Prostate gland (tissue), 2 donors: ENCODE results near the gene ASIP. TPM values are rescaled to one million over a fixed set of nuclear protein-coding genes. Genes with fewer than 3 reads are reported as not detected.

ENCODE experiments used
- DNase-seq: peaks from one replicate; pipeline ENCODE4 v3.0.0-alpha.2; 2019; ENCODE audit warnings: low spot score
- H3K27ac ChIP-seq, 2 donors: fragments of 200-600 bp; sonication (generic); 2 replicates each; pipeline ENCODE4 v1.5.1; 2017 to 2019
- H3K27me3 ChIP-seq: fragments of 200-600 bp; sonication (generic); replicated peaks from 2 replicates; pipeline ENCODE4 v1.5.1; 2019; ENCODE audit not compliant: insufficient read depth
- H3K36me3 ChIP-seq, 2 donors: fragments of 200-600 bp; sonication (generic); 1 replicate in 1 of 2; 2 replicates in 1 of 2; pipeline versions ENCODE4 v1.5.1 to v1.8.1; 2017 to 2019
- H3K4me1 ChIP-seq: fragments of 200-600 bp; sonication (generic); replicated peaks from 2 replicates; pipeline ENCODE4 v1.5.1; 2019
- H3K4me3 ChIP-seq, 2 donors: fragments of 200-600 bp; sonication (generic); 2 replicates each; pipeline ENCODE4 v1.5.1; 2017 to 2019
- H3K9me3 ChIP-seq: fragments of 200-600 bp; sonication (generic); 2 replicates; pipeline ENCODE4 v1.5.1; 2017
- CTCF ChIP-seq, 4 experiments: fragments of 200-600 bp in 2 of 4; fragments of 450-650 bp in 2 of 4; sonication (generic) in 2 of 4; IDR thresholded peaks; 1 replicate in 3 of 4; 2 replicates in 1 of 4; pipeline ENCODE4 v1.5.1; 2016 to 2019; ENCODE audit warnings: antibody characterized with exemption in 4 of 4, mild to moderate bottlenecking in 2 of 4, moderate library complexity in 2 of 4
- POLR2A ChIP-seq: fragments of 450-650 bp; IDR thresholded peaks from one replicate; pipeline ENCODE4 v1.6.1; 2016; ENCODE audit warnings: antibody characterized with exemption, mild to moderate bottlenecking
- POLR2AphosphoS5 ChIP-seq: sonication (generic); formaldehyde crosslinking; IDR thresholded peaks from one replicate; pipeline ENCODE4 v1.6.1; 2017; ENCODE audit warnings: antibody characterized with exemption
- WGBS: methylation state at CpG from one replicate; pipeline ENCODE4 v1.1.5; 2018; 5-methylcytosine and 5-hydroxymethylcytosine counted together
- intact Hi-C: fragments of 100-400 bp; cut with DNase I; formaldehyde crosslinking; loops from one replicate; pipeline ENCODE4 v1.14.2; 2022
- total RNA-seq, 2 donors: library from RNA; depleted of rRNA; stranded (reverse); fragments of >200 nt; gene quantifications; one replicate each; pipeline ENCODE4 v1.1.0, GENCODE V29; 2016

ASIP gene
- total RNA-seq, 2 donors from 2014 or later = 3.6 TPM; not detected in 1

GRCh38 chr20:34305333-34306230 lies 64.4 kb downstream of the ASIP start:
- TF ChIP-seq POLR2AphosphoS5 = peak; percentile 21
- TF ChIP-seq CTCF (IDR thresholded peaks at IDR 0.05) = no peak
- Histone ChIP-seq H3K4me1 (peaks cover 2% of the 10 kb centered on the region), H3K27ac (peak overlapping the region; percentile 41 to 43), H3K9me3 (no peaks in the 10 kb centered on the region), H3K27me3 (no peaks in the 10 kb centered on the region), H3K4me3 (no peak overlapping the region), H3K36me3 (no peaks in the 10 kb centered on the region)
- intact Hi-C loops = loop anchor here (10.0 kb wide), 1 partner anchor 399 kb away; the partner anchor contains the start of gene TP53INP2
- WGBS = 39% methylated on average over 19 of the region's 19 CpGs
- DNase-seq = peak; percentile 60

- H3K9me3 ChIP-seq = no peaks in the 10 kb centered on the region
- DNase-seq = no peak
- no peaks in the 10 kb centered on the region for H3K27me3 ChIP-seq
- no peak overlapping the region for H3K27ac ChIP-seq
- TF ChIP-seq CTCF (IDR thresholded peaks at IDR 0.05) (no peak), POLR2AphosphoS5 (no peak), POLR2A (no peak)
- no peaks in the 10 kb centered on the region for H3K36me3 ChIP-seq
- intact Hi-C loops = loop anchor here (10.0 kb wide), 2 partner anchors 395 to 465 kb away; partner anchors contain the start of gene TP53INP2
- 96% methylated on average over 3 of the region's 3 CpGs for WGBS
- no peak overlapping the region for H3K4me3 ChIP-seq
- peaks cover 6% of the 10 kb centered on the region for H3K4me1 ChIP-seq
Observed at GRCh38 chr20:34309691-34310090, 68.5 kb downstream of the ASIP start.

- no peak for DNase-seq
- Histone ChIP-seq H3K4me3 (no peak overlapping the region), H3K27ac (peak overlapping the region in 1 of 2 donors; percentile 42), H3K4me1 (peaks cover 6% of the 10 kb centered on the region), H3K36me3 (no peaks in the 10 kb centered on the region), H3K9me3 (no peaks in the 10 kb centered on the region), H3K27me3 (no peaks in the 10 kb centered on the region)
- intact Hi-C loops = loop anchor here (10.0 kb wide), 1 partner anchor 464 kb away; no protein-coding TSS in a partner anchor
- TF ChIP-seq POLR2AphosphoS5 (peak; percentile 24), POLR2A (no peak)
- 85% methylated on average over 19 of the region's 19 CpGs for WGBS
Observed at GRCh38 chr20:34310481-34311117, 69.4 kb downstream of the ASIP start.

DNA sequence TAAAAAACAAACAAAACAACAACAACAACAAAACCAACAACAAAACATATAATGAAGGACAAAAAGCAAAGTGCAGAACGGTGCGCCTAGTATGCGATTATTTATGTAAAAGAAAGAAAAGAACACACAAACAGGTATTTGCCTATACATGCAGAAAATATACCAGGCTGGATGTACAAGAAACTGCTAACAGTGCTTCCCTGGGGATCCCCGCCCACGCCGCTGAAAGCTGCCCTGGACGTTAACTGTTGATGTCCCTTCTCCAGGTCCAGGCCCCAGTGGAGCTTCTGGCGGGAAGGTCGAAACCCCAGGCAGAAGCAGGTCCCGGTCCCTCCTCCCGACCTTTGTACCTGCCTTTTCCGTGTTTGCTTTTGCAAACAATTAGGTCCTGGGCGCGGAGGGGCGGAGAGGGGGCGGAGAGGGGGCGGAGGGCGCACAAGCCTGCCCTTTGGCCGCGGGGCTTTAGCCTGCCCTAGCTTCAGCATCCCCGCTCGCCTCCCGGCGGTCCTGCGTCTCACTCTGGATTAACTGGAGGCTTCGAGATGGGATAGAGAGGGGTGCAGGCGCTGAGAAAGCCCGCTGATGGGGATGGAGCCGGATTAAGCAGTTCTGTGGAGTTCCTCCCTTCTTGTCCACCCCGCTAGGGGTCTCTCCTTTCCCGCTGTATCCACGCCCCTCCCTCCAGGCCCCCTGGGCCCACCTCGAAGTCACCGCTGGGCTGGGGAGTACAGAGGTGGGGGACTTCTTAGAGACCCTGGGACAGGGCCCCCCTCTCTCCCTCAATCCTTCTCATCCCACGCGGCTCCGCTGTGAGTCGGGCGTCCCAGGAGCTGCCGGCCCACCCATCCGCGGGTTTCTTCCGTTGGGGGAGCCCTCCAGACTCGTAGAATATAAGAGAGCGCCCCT lies 70.1 kb downstream of the ASIP start:
- intact Hi-C loops = loop anchor here (1.0 to 10.0 kb wide), 3 partner anchors 161 to 463 kb away; no protein-coding TSS in a partner anchor
- no peak for TF ChIP-seq CTCF (IDR thresholded peaks at IDR 0.05)
- no peak for TF ChIP-seq POLR2AphosphoS5
- no peak for TF ChIP-seq POLR2A
- DNase-seq = no peak
- Histone ChIP-seq H3K4me1 (peaks cover 6% of the 10 kb centered on the region), H3K27me3 (no peaks in the 10 kb centered on the region), H3K27ac (peak overlapping the region in 1 of 2 donors; percentile 42), H3K36me3 (no peaks in the 10 kb centered on the region), H3K4me3 (no peak overlapping the region), H3K9me3 (no peaks in the 10 kb centered on the region)
- WGBS = 21% methylated on average over 45 of the region's 45 CpGs
